ENCODE measurements around the gene DLL1. TPM values are rescaled to one million over a fixed set of nuclear protein-coding genes. Genes with fewer than 3 reads are reported as not detected.
"Not testable (repeated sequence)": the region's sequence is repeated elsewhere in the genome, so short reads cannot be mapped to it uniquely, and the experiment has no call there.

Gene DLL1
- total RNA-seq (2014; rRNA removed; shearing (Covaris generic)) = 2.8 and 4.6 TPM in 2 replicates

DNA sequence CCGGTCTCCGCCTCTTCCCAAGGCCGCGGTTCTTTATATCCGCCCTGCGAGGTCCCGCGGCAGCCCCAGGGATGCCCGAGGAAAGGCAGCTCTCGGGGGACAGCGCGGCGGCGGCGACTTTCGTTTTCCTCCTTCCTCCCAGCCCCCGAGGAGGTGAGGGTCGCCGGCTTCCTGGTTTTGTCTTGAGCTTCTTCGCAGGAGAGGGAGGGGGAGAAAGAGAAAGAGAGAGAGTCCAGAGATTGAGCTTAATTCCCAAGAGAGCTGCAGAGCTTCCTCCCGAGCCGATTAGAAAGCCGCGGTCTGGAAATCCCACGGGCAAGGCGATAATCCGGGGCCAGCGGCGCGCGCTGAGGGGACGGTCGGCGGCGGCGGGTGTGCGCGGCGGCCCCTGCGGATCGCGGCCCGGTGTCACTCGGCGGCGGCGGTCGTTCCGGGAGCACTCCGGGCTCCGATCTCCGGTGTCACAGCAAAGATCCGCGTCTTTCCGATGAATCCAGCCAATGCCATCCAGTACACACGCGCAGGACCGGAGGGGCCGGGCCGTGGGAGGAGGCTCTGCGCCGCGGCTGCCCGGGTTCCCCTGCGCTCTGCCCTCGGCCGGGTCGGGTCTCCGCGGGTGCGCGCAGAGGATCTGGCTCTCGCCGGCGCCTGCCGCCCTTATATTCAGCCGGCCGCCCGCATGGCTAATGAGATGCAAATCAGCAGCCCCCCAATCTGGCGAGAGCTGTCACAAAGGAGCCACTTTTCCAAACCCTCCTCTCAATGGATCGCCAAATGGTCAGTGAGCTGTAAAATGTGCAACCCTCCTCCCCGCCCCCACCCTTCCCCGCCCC lies at the start of gene DLL1:
DLL1 (minus strand) TSS at position 783 of the 833 bp plus-strand sequence. CDS start 939 bp downstream, outside the sequence.
- peak; percentile 74 for DNase-seq (ENCODE audit: low read depth)

DNA sequence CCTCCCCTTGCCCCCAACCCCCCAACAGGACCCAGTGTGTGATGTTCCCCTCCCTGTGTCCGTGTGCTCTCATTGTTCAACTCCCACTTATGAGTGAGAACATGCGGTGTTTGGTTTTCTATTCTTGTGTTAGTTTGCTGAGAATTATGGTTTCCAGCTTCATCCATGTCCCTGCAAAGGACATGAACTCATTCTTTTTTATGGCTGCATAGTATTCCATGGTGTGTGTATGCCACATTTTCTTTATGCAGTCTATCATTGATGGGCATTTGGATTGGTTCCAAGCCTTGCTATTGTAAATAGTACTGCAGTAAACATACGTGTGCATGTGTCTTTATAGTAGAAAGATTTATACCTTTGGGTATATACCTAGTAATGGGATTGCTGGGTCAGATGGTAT lies 44.3 kb upstream of the DLL1 start:
- not testable (repeated sequence) for DNase-seq (ENCODE audit: low read depth)

DNA sequence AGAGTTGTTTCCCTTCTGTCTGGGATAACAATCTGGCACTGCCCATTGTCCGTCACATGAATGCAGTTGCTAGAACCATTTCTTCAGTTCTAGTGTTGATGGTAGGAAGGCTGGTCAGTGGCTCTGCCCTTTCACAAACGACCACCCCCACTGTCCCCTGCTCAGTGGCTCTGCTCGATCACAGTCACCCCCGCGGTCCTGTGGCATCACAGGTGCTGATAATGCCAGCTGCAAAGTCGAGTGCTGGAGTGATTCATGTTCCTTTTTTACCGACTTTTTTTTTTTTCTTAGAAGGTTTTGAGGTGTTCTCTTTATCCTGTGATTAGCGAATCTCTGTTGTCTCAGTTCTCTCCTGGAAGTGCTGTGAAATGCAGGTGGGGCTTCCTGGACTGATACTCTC lies 38.4 kb upstream of the DLL1 start:
- no peak for DNase-seq (ENCODE audit: low read depth)

DNA sequence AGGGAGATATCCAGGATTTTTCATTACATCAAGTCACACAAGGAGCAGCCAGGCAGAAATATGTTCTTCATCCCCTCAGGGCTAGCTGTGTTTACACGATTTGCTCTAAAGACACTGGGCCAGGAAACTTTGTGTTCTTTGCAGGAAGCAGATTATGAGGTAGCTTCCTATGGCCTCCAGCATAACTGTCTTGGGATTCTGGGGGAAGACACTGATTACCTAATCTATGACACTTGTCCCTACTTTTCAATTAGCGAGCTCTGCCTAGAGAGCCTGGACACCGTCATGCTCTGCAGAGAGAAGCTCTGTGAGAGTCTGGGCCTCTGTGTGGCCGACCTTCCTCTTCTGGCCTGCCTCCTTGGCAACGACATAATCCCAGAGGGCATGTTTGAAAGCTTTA lies 26.8 kb upstream of the DLL1 start:
- no peak for DNase-seq (ENCODE audit: low read depth)

GRCh38 chr6:170317076-170317475 lies 26.2 kb upstream of the DLL1 start:
- no peak for DNase-seq (ENCODE audit: low read depth)

GRCh38 chr6:170316071-170316470 lies 25.2 kb upstream of the DLL1 start:
- DNase-seq (ENCODE audit: low read depth) = peak; percentile 56

- no peak for DNase-seq (ENCODE audit: low read depth)
Measured at GRCh38 chr6:170314983-170315382, 24.1 kb upstream of the DLL1 start.

- no peak for DNase-seq (ENCODE audit: low read depth)
Measured at GRCh38 chr6:170313716-170314295, 22.9 kb upstream of the DLL1 start.

GRCh38 chr6:170312876-170313275 lies 22.0 kb upstream of the DLL1 start:
- no peak for DNase-seq (ENCODE audit: low read depth)

GRCh38 chr6:170311696-170312095 lies 20.8 kb upstream of the DLL1 start:
- no peak for DNase-seq (ENCODE audit: low read depth)

DNA sequence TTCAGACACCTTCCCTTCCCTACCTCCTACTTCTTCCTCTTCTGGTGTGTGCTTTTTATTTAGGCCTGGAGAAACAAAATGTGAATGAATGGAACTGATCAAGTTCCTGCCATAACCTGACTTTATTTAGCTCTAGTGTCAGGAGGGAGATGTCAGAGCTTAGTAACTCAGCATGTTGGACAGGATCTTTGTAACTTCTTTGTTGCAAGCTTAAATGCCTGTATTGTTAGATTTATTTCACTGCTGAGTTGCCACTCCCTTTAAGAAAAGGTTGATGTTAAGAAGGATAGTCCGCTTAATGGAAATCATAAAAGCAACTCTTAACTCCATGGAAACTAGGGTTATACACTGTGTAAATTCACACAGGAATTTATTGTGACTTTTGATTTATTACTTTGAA lies 17.9 kb upstream of the DLL1 start:
- no peak for DNase-seq (ENCODE audit: low read depth)

GRCh38 chr6:170307080-170307545 lies 16.2 kb upstream of the DLL1 start:
- DNase-seq (ENCODE audit: low read depth) = no peak

GRCh38 chr6:170306324-170307079 lies 15.6 kb upstream of the DLL1 start, which contains the start of gene FAM120B:
TSS of gene FAM120B (plus strand) at chr6:170306758. CDS start at chr6:170317391, 10,633 bp downstream.
- DNase-seq (ENCODE audit: low read depth) = peak; percentile 99

- DNase-seq (ENCODE audit: low read depth) = no peak
Measured at GRCh38 chr6:170305805-170306323, 15.0 kb upstream of the DLL1 start.

- no peak for DNase-seq (ENCODE audit: low read depth)
Measured at GRCh38 chr6:170301184-170301583, 10.3 kb upstream of the DLL1 start.

- peak; percentile 38 for DNase-seq (ENCODE audit: low read depth)
Measured at GRCh38 chr6:170298688-170299087, 7.8 kb upstream of the DLL1 start.

- DNase-seq (ENCODE audit: low read depth) = no peak
Measured at GRCh38 chr6:170297576-170298330, 6.9 kb upstream of the DLL1 start.

DNA sequence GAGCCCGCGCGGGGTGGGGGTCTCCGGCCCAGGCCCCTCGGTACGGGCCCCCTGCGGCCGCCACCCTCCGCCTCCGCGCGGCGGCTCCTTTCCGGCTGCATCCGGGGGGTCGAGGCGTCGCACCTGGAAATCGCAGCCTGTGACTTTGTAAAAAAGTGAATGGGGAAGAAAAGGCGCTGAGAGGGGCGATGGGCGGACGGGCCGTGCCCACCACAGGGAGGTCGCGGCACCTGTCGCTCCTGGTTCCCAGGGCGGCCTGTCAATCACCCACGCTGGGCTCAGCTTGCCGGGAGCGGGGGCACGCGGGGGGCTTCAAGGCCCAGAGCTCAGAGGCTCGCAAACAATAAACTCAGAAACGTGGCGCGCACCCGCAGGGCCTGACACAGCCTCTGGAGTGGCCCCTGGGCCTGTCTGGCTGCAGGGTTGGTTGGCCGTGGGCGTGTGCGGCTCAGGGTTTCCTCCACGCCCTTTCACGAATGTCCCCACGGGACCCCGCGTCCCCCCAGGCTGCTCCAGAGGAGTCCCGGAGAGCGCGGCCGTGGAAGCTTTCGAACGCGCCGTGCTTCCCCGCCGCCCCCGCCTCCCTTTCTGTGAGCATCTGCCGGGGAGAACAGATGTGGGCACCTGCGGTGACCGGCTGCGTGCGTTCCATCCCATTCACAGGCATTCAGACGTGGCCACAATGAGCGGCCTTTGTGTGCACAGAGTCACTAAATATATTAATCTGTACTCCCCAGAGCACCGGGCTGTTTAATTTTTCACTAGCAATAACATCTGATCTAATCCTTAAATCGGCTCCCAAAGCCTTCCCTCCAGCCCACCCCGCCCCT lies 6.1 kb upstream of the DLL1 start:
- DNase-seq (ENCODE audit: low read depth) = no peak

GRCh38 chr6:170296423-170296745 lies 5.5 kb upstream of the DLL1 start:
- no peak for DNase-seq (ENCODE audit: low read depth)
